K562 (cell line): ENCODE measurements around the gene FGF23. TPM values are rescaled to one million over a fixed set of nuclear protein-coding genes. Genes with fewer than 3 reads are reported as not detected.

ENCODE experiments used
- ATAC-seq: fragments of 200-7000 bp; cut with Tn5 transposase; 3 replicates; pipeline ENCODE4 v1.9.1; 2020; ENCODE audit warnings: moderate library complexity
- BruUV-seq: library from RNA; stranded (reverse); fragments of 400-500 nt; replicated peaks from 2 replicates; lab custom pipeline; 2021; lab: Mats Ljungman, UMichigan
- CTCF ChIA-PET: fragments of 300-600 bp; formaldehyde crosslinking; extraction: SDS; loops from one replicate; lab custom pipeline; 2021; ENCODE audit warnings: low intra/inter-chr PET ratio; lab: Yijun Ruan, JAX
- POLR2A ChIA-PET: fragments of 300-600, 350-650 bp; sonication (Branson Sonifier 250); formaldehyde crosslinking; extraction: SDS; loops from one replicate; lab custom pipeline; 2021; ENCODE audit warnings: antibody characterized with exemption, inconsistent platforms; lab: Yijun Ruan, JAX
- DNase-seq, 4 experiments: peaks; one replicate each; pipeline versions ENCODE4 v3.0.0 to v3.0.0-alpha.2; 2011 to 2018; ENCODE audit warnings: low spot score in 3 of 4, mixed read lengths in 3 of 4; ENCODE audit errors: extremely low read depth in 1 of 4
- FAIRE-seq: peaks from 2 replicates; lab custom pipeline; 2011; peaks lifted over from hg19 to GRCh38; lab: Jason Lieb, UNC
- H2AFZ ChIP-seq: 2 replicates; pipeline ENCODE4 v1.6.0; 2011; ENCODE audit warnings: low read depth, low read length, control low read depth, inconsistent platforms
- H3K27ac ChIP-seq: fragments of 200-600 bp; 3 replicates; pipeline ENCODE4 v1.8.0; 2011; ENCODE audit warnings: low read depth, mild to moderate bottlenecking, control low read depth, inconsistent platforms, low read length, moderate library complexity, mixed read lengths; ENCODE audit errors: extremely low read depth
- H3K27me3 ChIP-seq, 2 experiments: fragments of 300-600 bp in 1 of 2; 2 replicates in 1 of 2; 3 replicates in 1 of 2; pipeline versions ENCODE4 v1.6.0 to v1.8.0; 2011; ENCODE audit warnings: inconsistent platforms in 2 of 2, low read length in 2 of 2, mild to moderate bottlenecking in 1 of 2, mixed read lengths in 1 of 2, moderate library complexity in 1 of 2; ENCODE audit not compliant: control insufficient read depth in 2 of 2, insufficient read depth in 2 of 2
- H3K36me3 ChIP-seq: fragments of 300-600 bp; 3 replicates; pipeline ENCODE4 v1.8.0; 2011; ENCODE audit warnings: mild to moderate bottlenecking, low read length, inconsistent platforms; ENCODE audit not compliant: control insufficient read depth, insufficient read depth
- H3K4me1 ChIP-seq, 2 experiments: fragments of 200-600 bp in 1 of 2; replicated peaks in 1 of 2; 2 replicates in 1 of 2; 3 replicates in 1 of 2; pipeline versions ENCODE4 v1.5.1 to v1.8.0; 2011; ENCODE audit warnings: inconsistent platforms in 2 of 2, low read length in 2 of 2, mild to moderate bottlenecking in 1 of 2, mixed read lengths in 1 of 2, moderate library complexity in 1 of 2; ENCODE audit not compliant: control insufficient read depth in 2 of 2, insufficient read depth in 2 of 2
- H3K4me2 ChIP-seq: 2 replicates; pipeline ENCODE4 v1.6.1; 2011; ENCODE audit warnings: low read length, control low read depth, inconsistent platforms, mixed read lengths; ENCODE audit not compliant: insufficient read depth
- H3K4me3 ChIP-seq: fragments of 200-600 bp; sonication (generic), shearing (Covaris generic); 2 replicates; pipeline ENCODE4 v1.5.1; 2016; ENCODE audit warnings: control low read depth, inconsistent platforms
- H3K79me2 ChIP-seq: fragments of 200-600 bp; 3 replicates; pipeline ENCODE4 v1.8.0; 2011; ENCODE audit warnings: low read length, inconsistent platforms; ENCODE audit not compliant: control insufficient read depth, insufficient read depth
- H3K9ac ChIP-seq, 2 experiments: 2 replicates each; pipeline versions ENCODE4 v1.6.0 to v1.6.1; 2011; ENCODE audit warnings: low read depth in 2 of 2, low read length in 2 of 2, control low read depth in 1 of 2, inconsistent platforms in 1 of 2, mild to moderate bottlenecking in 1 of 2, mixed read lengths in 1 of 2; ENCODE audit not compliant: insufficient read depth in 1 of 2
- H3K9me1 ChIP-seq: one replicate; pipeline ENCODE4 v1.6.0; 2011; ENCODE audit warnings: inconsistent platforms, mild to moderate bottlenecking, low read length, moderate library complexity; ENCODE audit not compliant: control insufficient read depth, insufficient read depth
- H3K9me3 ChIP-seq: replicated peaks from 2 replicates; pipeline ENCODE4 v1.5.1; 2011; ENCODE audit warnings: low read depth, low read length, inconsistent platforms; ENCODE audit not compliant: control insufficient read depth, insufficient read depth
- H4K20me1 ChIP-seq: replicated peaks from 2 replicates; pipeline ENCODE4 v1.6.1; 2011; ENCODE audit warnings: low read length, inconsistent platforms, mixed read lengths; ENCODE audit not compliant: control insufficient read depth, insufficient read depth
- REST ChIP-seq, 2 experiments: fragments of 450-650 bp; formaldehyde crosslinking in 1 of 2; IDR thresholded peaks; 2 replicates each; pipeline versions ENCODE4 v1.4.0 to v1.6.1; 2014 to 2020; ENCODE audit warnings: mild to moderate bottlenecking in 2 of 2, borderline replicate concordance in 1 of 2, low read depth in 1 of 2
- TCF3 ChIP-seq: sonication (generic); formaldehyde crosslinking; IDR thresholded peaks from 2 replicates; pipeline ENCODE4 v1.4.0; 2020; ENCODE audit warnings: mild to moderate bottlenecking, missing genetic modification reagents
- U2AF2 ChIP-seq: fragments of 200-400 bp; formaldehyde crosslinking; optimal IDR thresholded peaks from 2 replicates; pipeline ENCODE3; 2017; ENCODE audit warnings: low read depth, mild to moderate bottlenecking, low read length
- ZNF592 ChIP-seq: fragments of 450-650 bp; IDR thresholded peaks from 2 replicates; pipeline ENCODE4 v1.6.1; 2017; ENCODE audit warnings: antibody characterized with exemption, mild to moderate bottlenecking
- WGBS: fragments of 100-300 bp; shearing (Covaris generic); methylation state at CpG from one replicate; pipeline ENCODE4 v1.1.6; 2016; ENCODE audit warnings: low coverage, mixed read lengths; ENCODE audit not compliant: insufficient coverage; ENCODE audit errors: missing lambda C conversion rate; 5-methylcytosine and 5-hydroxymethylcytosine counted together
- in situ Hi-C: fragments of 300-500 bp; cut with MboI; formaldehyde crosslinking; loops from 4 replicates; pipeline ENCODE4 v1.15.0; 2018; ENCODE audit warnings: inconsistent platforms, mixed read lengths
- intact Hi-C: fragments of 100-400 bp; cut with micrococcal nuclease; formaldehyde crosslinking; loops from 2 replicates; pipeline ENCODE4 v1.14.2; 2022
- polyA plus RNA-seq, 8 experiments: library from polyadenylated mRNA; depleted of rRNA in 4 of 8; stranded (reverse) in 5 of 8; unstranded in 3 of 8; fragments of >200 nt; fragmentation: Nextera tagmentation in 2 of 8; fragmentation: Illumina TruSeq in 1 of 8; extraction: Ambion mirVana in 2 of 8; extraction: Trizol in 1 of 8; gene quantifications; 2 replicates each; pipeline versions ENCODE4 v1.2.1 to v1.2.3, GENCODE V29; 2011 to 2014; ENCODE audit warnings: inconsistent platforms in 1 of 8, missing spikeins in 1 of 8
- total RNA-seq, 7 experiments: library from RNA; depleted of rRNA in 6 of 7; stranded (reverse); fragments of >200 nt in 6 of 7; fragmentation: Illumina TruSeq in 2 of 7; extraction: Trizol in 2 of 7; gene quantifications; 2 replicates each; pipeline versions ENCODE4 v1.2.1 to v1.2.3, GENCODE V29; 2011 to 2021; ENCODE audit warnings: low replicate concordance in 1 of 7

FGF23 gene
- total and polyA plus RNA-seq, 9 of the 15 experiments (the other 6 are each of a cell fraction or from before 2014, with no cell fraction given), result 0.38 TPM; not detected in 8

GRCh38 chr12:4366090-4366489 is 13.4 kb downstream of the FGF23 start:
- no peaks in the 10 kb centered on the region for H4K20me1 ChIP-seq
- peaks cover 0 to 6% of the 10 kb centered on the region in 2 experiments; a peak in 2 of 5 replicates for H3K4me1 ChIP-seq
- WGBS, result 5% methylated on average over 2 of the region's 2 CpGs
- intact Hi-C loops (no loop called here), in situ Hi-C loops (loop anchor here (10.0 kb wide), 1 partner anchor 389 kb away; no protein-coding TSS in a partner anchor)
- no peaks in the 10 kb centered on the region for H3K36me3 ChIP-seq
- FAIRE-seq (no peak), ATAC-seq (no peak), DNase-seq (no peak)
- peaks cover 0 to 10% of the 10 kb centered on the region in 2 experiments; a peak in 2 of 5 replicates for H3K27me3 ChIP-seq
- H3K9ac ChIP-seq, result no peak overlapping the region
- H3K4me2 ChIP-seq, result no peak overlapping the region
- no peaks in the 10 kb centered on the region for H3K79me2 ChIP-seq
- ChIA-PET POLR2A (no interaction called here), CTCF (no interaction called here)
- no peak overlapping the region for H3K27ac ChIP-seq
- no peak overlapping the region for H3K4me3 ChIP-seq
- no peaks in the 10 kb centered on the region for H3K9me1 ChIP-seq
- no peak overlapping the region for H2AFZ ChIP-seq
- BruUV-seq, result no TSS peak
- no peaks in the 10 kb centered on the region for H3K9me3 ChIP-seq
- TF ChIP-seq REST (IDR thresholded peaks at IDR 0.05; ENCODE audit: borderline replicate concordance) (no peak), REST (CRISPR knock-in tag; IDR thresholded peaks at IDR 0.05; ENCODE audit: low read depth) (no peak), TCF3 (CRISPR knock-in tag) (no peak), ZNF592 (no peak), U2AF2 (no peak)
- TF ChIP-seq, all 486 proteins: peak for 0
